Measurements from ENCODE around the gene CARNS1. TPM values are rescaled to one million over a fixed set of nuclear protein-coding genes. Genes with fewer than 3 reads are reported as not detected.
A peak's percentile ranks its signal among the peaks of the same experiment; 100 is the strongest.

The CARNS1 gene
- total RNA-seq, 1 experiment from 2014 or later, result 0.13 TPM

- TF ChIP-seq, protein P1, sequence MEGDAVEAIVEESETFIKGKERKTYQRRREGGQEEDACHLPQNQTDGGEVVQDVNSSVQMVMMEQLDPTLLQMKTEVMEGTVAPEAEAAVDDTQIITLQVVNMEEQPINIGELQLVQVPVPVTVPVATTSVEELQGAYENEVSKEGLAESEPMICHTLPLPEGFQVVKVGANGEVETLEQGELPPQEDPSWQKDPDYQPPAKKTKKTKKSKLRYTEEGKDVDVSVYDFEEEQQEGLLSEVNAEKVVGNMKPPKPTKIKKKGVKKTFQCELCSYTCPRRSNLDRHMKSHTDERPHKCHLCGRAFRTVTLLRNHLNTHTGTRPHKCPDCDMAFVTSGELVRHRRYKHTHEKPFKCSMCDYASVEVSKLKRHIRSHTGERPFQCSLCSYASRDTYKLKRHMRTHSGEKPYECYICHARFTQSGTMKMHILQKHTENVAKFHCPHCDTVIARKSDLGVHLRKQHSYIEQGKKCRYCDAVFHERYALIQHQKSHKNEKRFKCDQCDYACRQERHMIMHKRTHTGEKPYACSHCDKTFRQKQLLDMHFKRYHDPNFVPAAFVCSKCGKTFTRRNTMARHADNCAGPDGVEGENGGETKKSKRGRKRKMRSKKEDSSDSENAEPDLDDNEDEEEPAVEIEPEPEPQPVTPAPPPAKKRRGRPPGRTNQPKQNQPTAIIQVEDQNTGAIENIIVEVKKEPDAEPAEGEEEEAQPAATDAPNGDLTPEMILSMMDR (conservative IDR thresholded peaks at IDR 0.05; ENCODE audit: low read depth, low read length), result no peak
- no peak for TF ChIP-seq EZH2 (IDR thresholded peaks at IDR 0.05; ENCODE audit: borderline replicate concordance, low read depth, low read length, poor library complexity, severe bottlenecking)
- no TSS peak for BruUV-seq (replicated peaks)
- Histone ChIP-seq H3K9me3 (ENCODE audit: low read depth, low read length, poor library complexity, severe bottlenecking) (no peaks in the 10 kb centered on the region), H3K4me3 (ENCODE audit: low read depth, low read length, poor library complexity, severe bottlenecking) (no peak overlapping the region), H3K27ac (ENCODE audit: low read depth, low read length, poor library complexity, severe bottlenecking) (no peak overlapping the region), H3K36me3 (ENCODE audit: insufficient read depth, low read length, poor library complexity, severe bottlenecking) (no peaks in the 10 kb centered on the region), H3K27me3 (replicated peaks; ENCODE audit: insufficient read depth, low read depth, low read length, poor library complexity) (no peaks in the 10 kb centered on the region), H3K4me1 (ENCODE audit: insufficient read depth, low read length, poor library complexity, severe bottlenecking) (peaks cover 45% of the 10 kb centered on the region)
- no peak for DNase-seq (ENCODE audit: low spot score)
- CTCF ChIA-PET, result no interaction called here
- POLR2A ChIA-PET (ENCODE audit: low non-redundant PET), result interaction anchor here (0.6 kb wide), 2 partner anchors 13 to 353 kb away, joined by 8 read pairs; no protein-coding TSS in a partner anchor
- intact Hi-C loops (cut with micrococcal nuclease; ENCODE audit: unreplicated experiment), result no loop called here
Observed at GRCh38 chr11:67369275-67369674, 46.2 kb upstream of the CARNS1 start.

DNA sequence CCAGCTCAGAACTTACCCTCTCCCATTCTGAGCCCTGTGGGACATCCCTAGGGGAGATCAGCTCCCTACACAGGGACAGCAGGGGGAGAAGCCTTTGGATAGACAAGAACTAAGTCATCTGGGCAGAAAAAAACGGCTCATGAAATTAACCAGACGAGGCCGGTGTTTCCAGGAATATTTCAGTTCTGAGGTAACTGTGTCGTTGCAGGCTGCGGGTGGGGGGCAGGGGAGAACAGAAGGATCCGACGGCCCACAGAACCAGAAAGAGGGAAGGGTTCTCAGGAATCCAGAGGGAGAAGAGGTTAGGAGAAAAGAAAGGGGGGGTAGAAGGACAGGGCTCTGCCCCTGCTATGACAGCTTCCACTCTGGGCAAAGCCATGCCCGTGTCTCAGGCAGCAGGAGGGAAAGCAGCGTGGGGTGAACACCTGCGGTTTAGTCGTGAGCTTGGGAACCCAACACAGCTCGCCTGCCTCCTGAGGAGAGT is 45.6 kb upstream of the CARNS1 start:
- DNase-seq (ENCODE audit: low spot score), result no peak
- no peaks in the 10 kb centered on the region for H3K27me3 ChIP-seq (replicated peaks; ENCODE audit: insufficient read depth, low read depth, low read length, poor library complexity)
- no peaks in the 10 kb centered on the region for H3K9me3 ChIP-seq (ENCODE audit: low read depth, low read length, poor library complexity, severe bottlenecking)
- intact Hi-C loops (cut with micrococcal nuclease; ENCODE audit: unreplicated experiment), result no loop called here
- H3K4me3 ChIP-seq (ENCODE audit: low read depth, low read length, poor library complexity, severe bottlenecking), result no peak overlapping the region
- BruUV-seq (replicated peaks), result no TSS peak
- peaks cover 51% of the 10 kb centered on the region for H3K4me1 ChIP-seq (ENCODE audit: insufficient read depth, low read length, poor library complexity, severe bottlenecking)
- POLR2A ChIA-PET (ENCODE audit: low non-redundant PET), result interaction anchor here (0.6 kb wide), 3 partner anchors 12 to 353 kb away, joined by 8 to 14 read pairs (median 8); no protein-coding TSS in a partner anchor
- no peak overlapping the region for H3K27ac ChIP-seq (ENCODE audit: low read depth, low read length, poor library complexity, severe bottlenecking)
- CTCF ChIA-PET, result interaction anchor here (0.6 to 1.9 kb wide), 5 partner anchors 13 to 586 kb away, joined by 3 to 7 read pairs (median 4); no protein-coding TSS in a partner anchor
- no peaks in the 10 kb centered on the region for H3K36me3 ChIP-seq (ENCODE audit: insufficient read depth, low read length, poor library complexity, severe bottlenecking)
- TF ChIP-seq, protein P1 (conservative IDR thresholded peaks at IDR 0.05; ENCODE audit: low read depth, low read length), result no peak
- no peak for TF ChIP-seq EZH2 (IDR thresholded peaks at IDR 0.05; ENCODE audit: borderline replicate concordance, low read depth, low read length, poor library complexity, severe bottlenecking)

GRCh38 chr11:67370351-67371076 is 45.0 kb upstream of the CARNS1 start:
- Histone ChIP-seq H3K27ac (ENCODE audit: low read depth, low read length, poor library complexity, severe bottlenecking) (peak overlapping the region; percentile 10), H3K4me1 (ENCODE audit: insufficient read depth, low read length, poor library complexity, severe bottlenecking) (peaks cover 53% of the 10 kb centered on the region), H3K4me3 (ENCODE audit: low read depth, low read length, poor library complexity, severe bottlenecking) (no peak overlapping the region), H3K36me3 (ENCODE audit: insufficient read depth, low read length, poor library complexity, severe bottlenecking) (no peaks in the 10 kb centered on the region), H3K27me3 (replicated peaks; ENCODE audit: insufficient read depth, low read depth, low read length, poor library complexity) (no peaks in the 10 kb centered on the region), H3K9me3 (ENCODE audit: low read depth, low read length, poor library complexity, severe bottlenecking) (no peaks in the 10 kb centered on the region)
- TF ChIP-seq EZH2 (IDR thresholded peaks at IDR 0.05; ENCODE audit: borderline replicate concordance, low read depth, low read length, poor library complexity, severe bottlenecking), result no peak
- TF ChIP-seq, protein P1 (conservative IDR thresholded peaks at IDR 0.05; ENCODE audit: low read depth, low read length), result no peak
- ChIA-PET POLR2A (ENCODE audit: low non-redundant PET) (interaction anchor here (0.5 to 0.6 kb wide), 2 partner anchors 24 to 39 kb away, joined by 3 to 14 read pairs; no protein-coding TSS in a partner anchor), CTCF (interaction anchor here (0.6 to 1.9 kb wide), 7 partner anchors 12 to 585 kb away, joined by 3 to 7 read pairs (median 4); no protein-coding TSS in a partner anchor)
- DNase-seq (ENCODE audit: low spot score), result no peak
- no TSS peak for BruUV-seq (replicated peaks)
- intact Hi-C loops (cut with micrococcal nuclease; ENCODE audit: unreplicated experiment), result no loop called here

Data from A673 (cell line).